NCI-H2196 treated with DMSO at 0.1 percent for 48 hours (cell line): ENCODE measurements around the gene DHX32.
"Not testable (repeated sequence)": the region's sequence is repeated elsewhere in the genome, so short reads cannot be mapped to it uniquely, and the experiment has no call there.

Source experiments
- DNase-seq: peaks from one replicate; lab custom pipeline; 2025; ENCODE audit not compliant: unreplicated experiment; lab: John Stamatoyannopoulos, UW

DHX32 gene, protein sequence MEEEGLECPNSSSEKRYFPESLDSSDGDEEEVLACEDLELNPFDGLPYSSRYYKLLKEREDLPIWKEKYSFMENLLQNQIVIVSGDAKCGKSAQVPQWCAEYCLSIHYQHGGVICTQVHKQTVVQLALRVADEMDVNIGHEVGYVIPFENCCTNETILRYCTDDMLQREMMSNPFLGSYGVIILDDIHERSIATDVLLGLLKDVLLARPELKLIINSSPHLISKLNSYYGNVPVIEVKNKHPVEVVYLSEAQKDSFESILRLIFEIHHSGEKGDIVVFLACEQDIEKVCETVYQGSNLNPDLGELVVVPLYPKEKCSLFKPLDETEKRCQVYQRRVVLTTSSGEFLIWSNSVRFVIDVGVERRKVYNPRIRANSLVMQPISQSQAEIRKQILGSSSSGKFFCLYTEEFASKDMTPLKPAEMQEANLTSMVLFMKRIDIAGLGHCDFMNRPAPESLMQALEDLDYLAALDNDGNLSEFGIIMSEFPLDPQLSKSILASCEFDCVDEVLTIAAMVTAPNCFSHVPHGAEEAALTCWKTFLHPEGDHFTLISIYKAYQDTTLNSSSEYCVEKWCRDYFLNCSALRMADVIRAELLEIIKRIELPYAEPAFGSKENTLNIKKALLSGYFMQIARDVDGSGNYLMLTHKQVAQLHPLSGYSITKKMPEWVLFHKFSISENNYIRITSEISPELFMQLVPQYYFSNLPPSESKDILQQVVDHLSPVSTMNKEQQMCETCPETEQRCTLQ

DNA sequence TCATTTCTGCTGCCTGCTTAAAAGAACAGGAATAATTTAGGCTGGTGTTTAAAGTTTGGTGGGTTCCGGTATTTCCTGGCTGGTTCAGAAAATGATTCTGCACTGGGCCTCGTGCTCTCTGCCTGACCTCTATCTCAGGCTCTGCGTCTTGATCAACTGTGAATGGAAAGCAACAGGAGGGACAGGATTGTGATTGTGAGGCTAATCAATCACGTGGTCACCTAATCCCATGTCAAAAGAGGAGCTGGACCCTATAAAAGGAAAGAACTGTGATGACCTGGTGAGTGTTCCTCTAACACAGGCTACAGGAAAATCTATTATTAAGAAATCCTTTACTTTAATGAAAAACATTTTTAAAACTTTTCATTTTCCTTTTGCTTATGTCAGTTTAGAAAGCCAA is at the start of gene DHX32:
DHX32 (minus strand) TSS at position 101 of the 400 bp plus-strand sequence. CDS start 468 bp downstream, outside the sequence.
- no peak for DNase-seq

DNA sequence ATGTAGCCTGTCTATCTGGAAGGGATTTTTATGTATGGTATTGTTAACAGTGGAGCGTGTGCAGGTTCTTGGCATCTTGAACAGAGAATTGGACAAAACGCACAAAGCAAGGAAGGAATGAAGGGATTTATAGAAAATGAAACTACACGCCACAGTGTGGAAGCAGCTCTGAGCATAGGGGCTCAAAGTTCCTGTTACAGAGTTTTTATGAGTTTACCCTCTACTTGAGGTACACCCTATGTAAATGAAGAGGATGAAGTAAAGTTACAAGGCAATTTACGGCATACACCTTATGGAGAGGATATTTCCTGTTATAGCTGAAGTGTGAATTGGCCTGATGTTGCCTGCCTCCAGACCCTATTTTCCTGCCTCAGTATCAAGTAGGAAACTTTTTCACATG is 48.5 kb upstream of the DHX32 start:
- no peak for DNase-seq

DNA sequence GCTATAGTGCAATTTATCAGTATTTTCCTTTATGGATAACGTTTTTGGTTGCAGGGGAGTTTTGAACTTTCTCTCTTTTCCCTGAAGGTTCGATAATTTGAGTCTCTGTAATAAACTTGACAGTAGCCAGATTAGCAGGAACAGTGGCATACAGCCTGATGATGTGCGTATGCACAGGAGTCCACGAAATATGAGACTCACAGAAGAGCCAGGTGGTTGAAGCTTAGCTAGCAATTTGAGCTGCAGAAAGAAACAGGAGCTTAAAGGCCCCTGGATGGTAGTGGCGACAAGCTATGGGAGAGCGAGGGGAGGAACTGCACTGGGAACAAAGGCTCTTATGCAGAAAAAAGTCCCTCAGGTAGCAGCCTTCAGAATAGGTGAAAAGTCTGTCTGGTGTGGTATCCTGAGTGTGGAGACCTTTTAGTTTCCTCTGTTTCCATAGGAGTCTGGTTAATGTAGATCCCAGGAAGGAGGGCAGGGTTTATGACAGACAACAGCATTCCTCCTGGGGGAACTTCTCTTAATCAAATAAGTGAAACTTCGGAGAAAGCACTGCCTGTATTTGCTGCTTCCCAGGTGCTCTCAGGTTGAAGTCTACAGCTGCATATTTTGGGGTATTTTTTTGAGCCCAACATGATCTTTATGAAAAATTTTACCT is 48.0 kb upstream of the DHX32 start:
- DNase-seq = no peak

DNA sequence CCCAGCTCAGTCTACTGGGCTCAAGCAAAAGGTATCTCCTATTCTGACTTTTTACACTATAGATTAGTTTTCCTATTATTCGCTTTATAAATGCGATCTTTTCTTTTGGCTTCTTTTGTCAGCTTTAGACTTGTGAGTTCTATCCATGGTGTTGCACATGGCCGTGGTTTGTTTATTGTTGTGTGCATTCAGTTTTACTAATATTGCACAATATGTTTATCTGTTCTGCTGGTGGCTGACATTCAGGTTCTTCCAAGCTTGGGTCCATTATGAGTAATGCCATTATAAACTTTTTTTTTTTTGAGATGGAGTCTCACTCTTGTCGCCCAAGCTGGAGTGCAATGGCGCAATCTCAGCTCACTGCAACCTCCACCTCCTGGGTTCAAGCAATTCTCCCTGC is 46.2 kb upstream of the DHX32 start:
- not testable (repeated sequence) for DNase-seq

DNA sequence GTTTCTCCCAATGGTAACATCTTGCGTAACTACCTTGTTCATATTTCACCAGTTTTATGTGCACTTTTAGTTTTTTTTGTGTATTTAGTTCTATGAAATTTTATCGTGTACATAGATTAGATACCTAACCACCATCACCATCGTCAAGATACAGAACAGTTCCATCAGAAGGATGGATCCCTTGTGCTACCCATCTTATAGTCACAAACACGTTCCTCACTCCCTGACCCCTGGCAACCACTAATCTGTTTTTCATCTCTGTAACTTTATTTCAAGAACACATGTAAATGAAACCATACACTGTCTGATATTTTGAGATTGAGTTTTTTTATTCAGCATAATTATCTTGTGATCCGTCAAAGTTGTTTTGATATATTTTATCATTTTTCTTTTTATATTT is 45.2 kb upstream of the DHX32 start:
- no peak for DNase-seq

DNA sequence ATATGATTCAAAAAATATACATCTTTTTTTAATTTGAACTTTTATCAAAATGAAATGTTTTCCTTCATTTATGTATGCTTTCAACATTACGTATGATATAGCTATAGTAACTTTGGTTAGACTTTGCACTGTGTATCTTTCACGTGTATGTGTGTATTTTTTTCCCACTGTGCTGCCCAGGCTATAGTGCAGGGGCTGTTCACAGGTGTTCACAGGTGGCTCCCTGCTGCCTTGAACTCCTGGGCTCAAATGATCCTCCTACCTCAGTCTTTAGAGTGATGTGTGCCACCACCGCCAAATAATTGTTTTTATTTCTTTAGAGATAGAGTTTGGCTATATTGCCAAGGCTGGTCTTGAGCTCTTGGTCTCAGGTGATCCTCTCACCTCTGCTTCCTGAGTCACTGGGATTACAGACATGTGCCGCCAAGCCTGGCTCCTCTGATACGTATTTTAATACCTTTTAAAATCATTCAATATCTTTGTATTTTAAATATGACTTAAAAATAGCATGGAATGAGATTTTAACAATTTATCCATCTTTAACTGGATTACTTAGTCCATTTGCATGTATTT is 44.3 kb upstream of the DHX32 start:
- no peak for DNase-seq

DNA sequence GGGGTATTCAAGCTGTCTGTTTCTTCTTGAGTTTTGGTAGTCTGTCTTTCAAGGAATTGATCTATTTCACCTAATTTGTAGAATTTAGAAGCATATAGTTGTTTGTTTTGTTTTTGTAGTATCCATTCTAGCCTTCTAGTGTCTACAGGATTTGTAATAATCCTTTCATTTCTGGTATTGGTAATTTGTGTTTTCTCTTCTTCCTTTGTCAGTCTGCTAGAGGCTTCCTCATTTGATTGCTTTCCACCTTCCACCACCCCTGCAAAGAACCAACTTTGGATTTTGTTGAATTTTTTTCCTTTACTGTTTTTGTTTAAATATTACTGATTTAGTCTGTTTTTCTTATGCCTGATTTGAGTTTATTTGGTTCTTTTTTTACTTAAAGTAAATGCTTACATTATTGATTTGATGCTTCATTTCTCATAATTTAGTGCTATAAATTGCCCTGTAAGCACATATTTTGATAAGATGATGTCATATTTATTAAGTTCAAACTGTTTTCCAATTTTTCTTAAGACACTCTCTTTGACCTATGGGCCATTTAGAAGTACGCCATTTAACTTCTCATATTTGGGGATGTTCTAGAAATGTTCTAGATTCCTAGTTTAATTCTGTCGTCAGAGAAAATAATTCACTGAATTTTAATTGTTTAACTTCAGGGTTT is 40.7 kb upstream of the DHX32 start:
- not testable (repeated sequence) for DNase-seq

DNA sequence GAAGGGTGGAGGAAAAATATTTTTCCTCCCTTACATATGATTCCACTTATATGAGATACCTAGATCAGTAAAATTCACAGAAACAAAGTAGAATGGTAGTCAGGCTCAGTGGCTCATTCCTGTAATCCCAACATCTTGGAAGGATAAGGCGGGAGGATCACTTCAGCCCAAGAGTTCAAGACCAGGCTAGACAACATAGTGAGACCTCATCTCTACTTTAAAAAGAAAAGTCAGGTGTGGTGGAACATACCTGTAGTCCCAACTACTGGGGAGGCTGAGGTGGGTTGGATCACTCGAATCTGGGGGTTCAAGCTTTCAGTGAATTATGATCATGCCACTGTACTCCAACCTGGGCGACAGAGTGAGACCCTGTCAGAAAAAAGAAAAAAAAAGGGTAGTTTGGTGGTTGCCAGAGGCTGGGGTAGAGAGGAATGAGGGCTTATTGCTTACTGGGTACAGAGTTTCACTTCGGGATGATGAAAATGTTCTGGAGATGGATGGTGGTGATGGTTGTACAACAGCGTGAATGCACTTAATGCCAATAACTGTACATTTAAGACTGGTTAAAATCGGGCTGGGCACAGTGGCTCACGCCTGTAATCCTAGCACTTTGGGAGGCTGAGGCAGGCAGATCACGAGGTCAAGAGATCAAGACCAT is 36.7 kb upstream of the DHX32 start:
- DNase-seq = not testable (repeated sequence)

DNA sequence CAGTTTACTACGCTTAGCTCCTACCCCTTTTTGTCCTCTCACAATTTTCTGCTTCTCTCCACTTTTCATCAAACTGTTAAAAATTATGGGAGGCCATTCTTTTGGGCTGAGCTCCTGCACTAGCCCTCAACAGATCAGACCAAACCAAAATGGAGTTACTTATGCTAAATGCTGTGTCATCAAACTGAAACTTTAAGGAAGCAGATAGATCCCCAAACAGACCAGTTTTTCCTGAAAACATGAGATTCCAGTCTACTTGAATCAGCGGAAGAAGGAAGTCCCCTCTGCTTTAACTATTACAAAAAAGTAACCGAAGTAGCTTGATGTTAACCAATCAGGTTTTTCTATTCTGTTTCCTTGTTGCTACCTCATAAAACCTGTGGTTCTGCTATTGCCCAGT is 35.9 kb upstream of the DHX32 start:
- no peak for DNase-seq

DNA sequence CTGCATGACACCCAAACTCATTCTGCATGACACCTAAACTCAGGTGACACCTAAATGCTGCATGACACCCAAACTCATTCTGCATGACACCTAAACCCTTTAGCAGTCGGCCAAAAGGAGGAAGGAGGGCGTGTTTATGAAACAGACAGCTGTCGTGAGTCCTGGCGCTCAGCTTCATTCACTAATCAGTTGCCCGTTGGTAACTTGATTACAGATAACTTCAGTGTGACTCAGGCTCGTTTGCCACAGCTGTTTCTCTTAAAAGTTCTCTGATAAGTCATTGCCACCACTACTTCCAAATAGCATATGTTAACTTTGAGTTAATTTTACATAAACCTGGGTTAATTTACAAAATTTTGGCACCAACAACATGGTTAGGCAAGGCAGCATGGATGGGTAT is 32.2 kb upstream of the DHX32 start:
- DNase-seq = not testable (repeated sequence)

DNA sequence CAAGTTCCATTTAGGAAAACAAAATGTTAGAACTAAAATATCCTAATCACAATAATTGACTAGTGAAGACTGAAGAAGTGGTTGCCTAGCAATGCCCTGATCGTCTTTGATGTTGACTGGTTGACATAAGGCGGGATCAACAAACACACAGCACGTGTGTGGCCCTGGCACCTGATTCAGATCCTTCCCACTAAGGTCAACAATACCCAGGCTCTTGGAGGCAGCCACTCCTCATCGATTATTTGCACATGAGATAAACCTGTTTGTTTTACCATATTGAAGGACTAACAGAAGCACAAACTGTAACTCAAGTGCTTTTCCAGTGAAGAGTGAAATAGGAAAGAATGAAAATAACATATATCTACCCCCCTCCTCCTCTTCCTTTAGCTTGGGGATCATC is 30.9 kb upstream of the DHX32 start:
- DNase-seq = peak; percentile 47

DNA sequence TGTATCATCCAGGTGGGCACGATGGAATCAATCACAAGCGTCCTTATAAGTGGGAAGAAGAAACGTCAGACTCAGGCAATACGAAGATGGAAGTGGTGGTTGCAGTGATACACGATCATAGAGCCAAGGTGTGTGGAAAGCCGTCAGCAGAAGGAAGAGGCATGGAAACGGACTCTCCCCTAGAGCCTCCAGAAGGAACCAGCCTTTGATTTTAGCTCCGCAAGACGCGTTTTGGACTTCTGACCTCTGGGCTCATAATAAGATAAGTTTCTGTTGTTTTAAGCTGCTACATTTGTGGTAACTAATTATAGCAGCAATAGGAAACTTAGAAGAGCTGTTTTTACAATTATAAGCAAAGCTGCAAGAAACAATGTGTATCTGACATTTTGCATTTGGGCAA is 30.1 kb upstream of the DHX32 start:
- DNase-seq = no peak

DNA sequence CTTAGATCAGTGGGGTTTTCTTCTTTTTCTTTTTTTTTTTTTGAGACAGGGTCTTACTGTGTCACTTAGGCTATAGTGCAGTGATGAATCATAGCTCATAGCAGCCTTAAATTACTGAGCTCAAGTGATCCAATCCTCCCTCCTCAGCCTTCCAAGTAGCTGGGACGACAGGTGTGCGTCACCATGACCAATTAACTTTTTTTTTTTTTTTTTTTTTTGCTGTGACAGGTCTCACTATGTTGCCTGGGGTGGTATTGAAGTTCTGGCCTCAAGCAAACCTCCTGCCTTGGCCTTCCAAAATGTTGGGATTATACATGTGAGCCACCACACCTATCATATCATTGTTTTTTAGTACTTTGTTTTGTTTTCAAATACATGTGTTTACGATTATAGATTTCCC is 28.4 kb upstream of the DHX32 start:
- DNase-seq = not testable (repeated sequence)

DNA sequence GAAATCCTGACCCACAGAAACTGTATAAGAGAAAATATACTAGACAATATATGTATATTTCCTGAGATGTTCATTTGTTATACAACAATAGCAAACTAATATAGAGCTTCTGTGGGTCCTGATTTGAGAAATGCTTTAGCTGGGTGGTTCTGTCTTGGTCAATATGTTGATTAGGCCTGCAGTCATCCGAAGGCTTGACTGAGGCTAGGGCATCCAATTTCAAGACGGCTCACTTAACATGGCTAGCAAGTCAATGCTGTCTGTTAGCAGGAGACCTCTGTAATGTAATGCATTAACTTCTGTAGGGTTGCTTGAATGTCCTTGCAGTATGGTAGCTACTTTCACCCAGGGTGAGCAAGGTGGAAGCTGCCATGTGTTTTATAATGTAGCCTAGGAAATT is 27.7 kb upstream of the DHX32 start:
- DNase-seq = not testable (repeated sequence)

DNA sequence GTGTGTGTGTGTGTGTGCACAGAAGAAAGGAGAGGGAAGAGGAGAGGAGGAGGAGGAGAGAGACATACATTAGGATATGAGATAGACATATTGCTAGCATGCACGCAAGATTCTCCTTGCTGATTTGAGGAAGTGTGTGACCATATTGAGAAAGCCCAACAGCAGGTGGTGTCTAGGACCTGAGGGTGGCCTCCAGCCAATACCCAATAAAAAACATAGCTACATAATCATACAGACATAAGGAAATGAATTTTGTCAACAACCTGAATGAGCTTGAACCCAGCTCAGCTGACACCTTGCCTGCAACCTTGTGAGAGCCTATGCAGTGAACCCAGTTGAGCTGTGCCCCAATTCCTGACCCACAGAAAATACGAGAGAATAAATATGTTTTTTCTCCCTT is 26.5 kb upstream of the DHX32 start:
- DNase-seq = not testable (repeated sequence)

DNA sequence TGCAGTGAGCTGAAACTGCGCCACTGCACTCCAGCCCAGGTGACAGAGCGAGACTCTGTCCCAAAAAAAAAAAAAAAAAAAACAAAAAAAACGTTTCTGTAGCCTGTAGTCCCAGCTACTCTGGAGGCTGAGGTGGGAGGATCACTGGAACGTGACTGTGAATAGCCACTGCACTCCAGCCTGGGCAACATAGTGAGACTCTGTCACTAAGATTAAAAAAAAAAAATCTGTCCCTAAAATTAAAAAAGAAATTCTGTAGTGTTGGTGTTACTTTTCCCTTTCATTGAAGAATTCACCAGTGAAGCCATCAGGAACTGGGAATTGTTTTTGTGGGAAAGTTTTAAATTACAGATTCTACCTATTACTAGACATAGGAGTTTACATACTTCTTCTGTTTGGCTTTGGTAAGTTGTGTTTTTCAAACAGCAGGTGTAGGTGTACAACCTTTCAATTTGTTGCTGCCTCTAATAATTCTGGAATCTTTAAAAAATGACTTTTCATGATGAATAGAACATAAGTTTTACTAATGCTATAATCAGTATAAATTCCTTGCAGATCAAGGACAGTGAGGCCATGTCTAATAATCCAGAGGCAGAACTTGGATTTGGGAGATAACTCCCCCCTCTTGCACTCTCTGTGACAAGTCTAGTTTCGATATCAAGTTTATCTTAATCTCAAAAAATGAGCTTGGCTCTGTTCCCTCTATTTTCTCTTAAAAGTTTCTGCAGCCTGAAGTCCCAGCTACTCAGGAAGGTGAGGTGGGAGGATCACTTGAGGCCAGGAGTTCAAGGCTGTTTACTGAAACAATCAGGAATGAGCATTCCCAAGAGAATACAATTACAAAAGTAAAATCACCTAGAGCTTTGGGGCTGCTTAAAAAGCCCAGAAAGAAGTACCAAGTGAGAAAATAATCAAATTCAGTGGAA is 24.2 kb upstream of the DHX32 start:
- not testable (repeated sequence) for DNase-seq

DNA sequence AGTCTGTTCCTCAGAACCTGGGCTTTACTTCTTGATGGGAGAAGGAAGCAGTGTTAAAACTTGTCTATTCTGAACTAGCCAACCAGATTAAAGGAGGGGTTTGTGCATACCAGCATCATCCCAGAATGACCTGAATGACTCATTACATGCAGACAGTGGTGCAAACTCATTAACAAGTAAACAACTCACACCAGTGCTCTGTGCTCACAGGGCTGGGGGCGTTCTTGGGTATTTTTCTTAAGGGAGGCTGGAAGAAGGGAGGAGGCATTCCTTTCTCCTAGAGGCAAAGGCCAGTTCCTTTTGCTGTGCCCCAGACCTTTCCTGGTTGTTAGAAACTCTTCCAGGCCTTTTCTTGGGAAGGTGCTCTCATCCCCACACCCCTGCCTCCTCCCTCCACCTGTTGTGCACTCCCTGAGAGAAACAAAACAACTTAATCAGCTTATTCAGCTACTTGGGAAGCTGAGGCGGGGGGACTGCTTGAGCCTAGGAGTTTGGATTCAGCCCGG is 22.1 kb upstream of the DHX32 start:
- not testable (repeated sequence) for DNase-seq

DNA sequence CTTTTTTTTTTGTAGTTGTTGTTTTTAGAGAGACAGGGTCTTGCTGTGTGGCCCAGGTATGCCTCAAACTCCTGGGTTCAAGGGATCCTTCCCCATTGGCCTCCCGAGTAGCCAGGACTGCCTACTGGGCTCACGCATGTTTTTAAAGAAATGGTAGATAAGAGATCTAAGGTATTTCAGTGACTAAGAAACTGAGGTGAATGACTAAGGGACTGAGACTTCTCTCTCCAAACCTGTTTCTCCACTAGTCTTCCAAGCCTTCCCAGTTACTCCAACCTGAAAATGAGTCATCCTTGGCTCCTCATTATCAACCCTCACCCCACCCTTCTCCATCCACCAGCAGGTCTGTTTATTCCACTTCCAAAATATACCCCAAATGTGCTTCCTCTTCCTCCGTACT is 19.9 kb upstream of the DHX32 start:
- not testable (repeated sequence) for DNase-seq

DNA sequence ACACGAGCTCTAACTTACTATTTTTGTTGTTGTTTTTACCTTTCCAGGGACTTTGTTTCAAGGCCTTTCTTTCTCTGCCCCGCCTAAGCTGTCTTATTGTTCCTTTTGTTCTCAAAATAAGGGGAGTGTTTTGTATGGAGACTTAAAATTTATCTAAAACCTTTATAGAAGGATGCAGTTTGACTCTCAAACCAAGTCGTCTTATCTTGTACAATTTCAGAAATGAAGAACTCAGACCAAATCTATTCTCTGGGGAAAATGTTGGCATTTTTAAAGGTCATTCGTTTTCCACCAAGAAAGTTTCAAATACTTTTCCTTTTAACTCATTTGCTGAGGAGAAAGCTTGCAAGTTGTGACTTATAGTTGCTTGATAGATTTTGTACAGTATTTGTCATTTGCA is 16.2 kb upstream of the DHX32 start:
- DNase-seq = not testable (repeated sequence)
